GM19468 (cell line): ENCODE measurements around the gene FAM124A.

ENCODE experiments used
- ATAC-seq: cut with Tn5 transposase; IDR thresholded peaks from one replicate; pipeline ENCODE4 v1.9.1; 2021; ENCODE audit warnings: mild to moderate bottlenecking, moderate library complexity, moderate number of reproducible peaks; ENCODE audit not compliant: unreplicated experiment; ENCODE audit errors: extremely low read depth

FAM124A gene

GRCh38 chr13:51328488-51328887, 106.3 kb downstream of the FAM124A start:
- no peak for ATAC-seq

- ATAC-seq = no peak
These were observed 107.4 kb downstream of the FAM124A start for GRCh38 chr13:51329606-51330005.

DNA sequence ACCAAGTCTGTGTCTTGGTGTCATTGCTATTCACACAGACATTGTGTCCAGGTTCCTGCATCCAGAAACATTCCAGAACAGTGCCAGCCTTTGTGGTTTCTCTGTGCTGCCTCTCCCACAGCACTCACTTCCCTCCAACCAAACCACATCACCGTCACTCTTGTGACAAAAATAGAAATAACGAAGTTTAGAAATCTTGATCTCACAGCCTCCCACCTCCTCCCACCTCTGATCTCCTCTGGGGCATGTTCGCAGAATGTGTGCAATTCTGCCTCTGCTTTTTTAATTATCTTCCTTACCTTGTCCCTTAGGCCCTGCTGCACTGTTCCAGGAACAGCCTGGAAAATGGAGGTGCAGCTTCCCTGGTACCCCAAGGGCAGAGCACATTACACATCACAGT, 108.6 kb downstream of the FAM124A start:
- ATAC-seq = no peak

- no peak for ATAC-seq
These were observed 109.2 kb downstream of the FAM124A start for GRCh38 chr13:51331354-51331861.

GRCh38 chr13:51332566-51333361, 110.6 kb downstream of the FAM124A start:
- no peak for ATAC-seq

DNA sequence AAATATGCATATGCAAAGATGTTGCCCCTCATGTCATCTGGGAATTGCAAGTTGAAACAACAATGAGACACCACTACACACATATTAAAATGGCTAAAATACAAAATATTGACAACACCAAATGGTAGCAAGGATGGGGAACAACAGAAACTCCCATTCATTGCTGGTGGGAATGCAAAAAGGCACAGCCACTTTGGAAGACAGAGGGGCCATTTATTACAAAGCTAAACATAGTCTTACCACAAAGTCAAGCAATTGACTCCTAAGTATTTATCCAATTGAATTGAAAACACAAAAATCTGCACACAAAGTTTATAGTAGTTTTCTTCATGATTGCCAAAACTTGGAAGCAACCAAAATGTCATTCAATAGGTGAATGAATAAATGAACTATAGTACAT, 111.2 kb downstream of the FAM124A start:
- ATAC-seq = no peak

DNA sequence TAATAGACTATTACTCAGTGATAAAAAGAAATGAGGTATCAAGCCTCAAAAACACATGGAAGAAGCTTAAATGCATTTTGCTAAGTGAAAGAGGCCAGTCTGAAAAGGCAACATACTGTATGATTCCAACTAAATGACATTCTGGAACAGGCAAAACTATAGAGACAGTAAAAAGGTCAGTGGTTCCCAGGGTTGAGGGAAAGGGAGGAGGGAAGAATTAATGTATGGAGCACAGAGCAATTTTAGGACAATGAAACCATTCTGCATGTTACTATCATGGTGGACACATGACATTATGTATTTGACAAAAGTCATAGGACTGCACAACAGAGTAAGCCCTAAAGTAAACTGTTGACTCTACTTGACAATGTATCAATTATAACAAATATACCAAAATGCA, 111.6 kb downstream of the FAM124A start:
- ATAC-seq = no peak
